Activated naive CD4-positive, alpha-beta T cell treated with anti-CD3 and anti-CD28 coated beads, Interleukin-2, amount 50 U/mL, for 72 hours (primary cell): ENCODE measurements around the gene IGF2R. TPM values are rescaled to one million over a fixed set of nuclear protein-coding genes. Genes with fewer than 3 reads are reported as not detected.

Experiments used
- ATAC-seq, 2 donors: fragments of 150-1000 bp; cut with Tn5 transposase; 2 replicates each; pipeline ENCODE4 v1.10.0; 2021; ENCODE audit warnings: mild to moderate bottlenecking in 2 of 2, moderate library complexity in 2 of 2
- DNase-seq, 2 donors: peaks; one replicate each; pipeline ENCODE4 v3.0.0; 2021 to 2022; ENCODE audit warnings: low spot score in 2 of 2
- H3K27ac Mint-ChIP-seq, 2 donors: one replicate each; pipeline ENCODE4 v1.8.0; 2022; ENCODE audit warnings: mild to moderate bottlenecking in 2 of 2, mixed read lengths in 2 of 2
- H3K36me3 Mint-ChIP-seq, 2 donors: one replicate each; pipeline ENCODE4 v1.8.0; 2022; ENCODE audit warnings: mixed read lengths in 2 of 2
- H3K9me3 Mint-ChIP-seq, 2 donors: one replicate each; pipeline ENCODE4 v1.8.0; 2022; ENCODE audit warnings: mixed read lengths in 2 of 2
- total RNA-seq, 2 donors: library from RNA; stranded (reverse); gene quantifications; one replicate each; pipeline ENCODE4 v1.2.3, GENCODE V29; 2022

IGF2R gene
- total RNA-seq, 2 donors from 2014 or later: 73.8 to 105 TPM

- DNase-seq: peak in 1 of 2 donors; percentile 18
- H3K9me3 Mint-ChIP-seq: no peaks in the 10 kb centered on the region
- peaks cover 6 to 66% of the 10 kb centered on the region in 2 donors for H3K36me3 Mint-ChIP-seq
- peak; percentile 86 to 88 for ATAC-seq
- peak overlapping the region; percentile 62 to 82 for H3K27ac Mint-ChIP-seq
Observed at GRCh38 chr6:160015778-160016684, 47.1 kb downstream of the IGF2R start.

DNA sequence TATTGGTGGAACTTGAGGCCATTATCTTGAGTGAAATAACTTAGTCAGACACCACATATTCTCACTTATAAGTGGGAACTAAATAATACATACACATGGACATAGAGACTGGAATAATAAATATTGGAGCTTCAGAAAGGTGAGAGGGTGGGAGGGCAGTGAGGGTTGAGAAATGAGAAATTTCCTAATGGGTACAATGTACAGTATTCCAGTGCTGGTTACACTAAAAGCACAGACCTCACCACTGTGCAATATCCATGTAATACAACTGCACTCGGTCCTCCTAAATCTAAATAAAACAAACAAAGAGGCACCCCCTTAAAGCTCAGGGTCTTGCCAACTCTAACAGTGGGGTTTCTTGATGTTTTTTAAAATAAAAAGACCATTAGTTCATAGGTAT, 53.2 kb downstream of the IGF2R start:
- DNase-seq (no peak), ATAC-seq (no peak)
- Mint-ChIP-seq H3K36me3 (peaks cover 0 to 17% of the 10 kb centered on the region in 2 donors), H3K9me3 (no peaks in the 10 kb centered on the region), H3K27ac (no peak overlapping the region)

- peaks cover 0 to 15% of the 10 kb centered on the region in 2 donors for H3K36me3 Mint-ChIP-seq
- no peak overlapping the region for H3K27ac Mint-ChIP-seq
- DNase-seq (no peak), ATAC-seq (no peak)
- no peaks in the 10 kb centered on the region for H3K9me3 Mint-ChIP-seq
Observed at GRCh38 chr6:160022793-160023192, 53.9 kb downstream of the IGF2R start.

DNA sequence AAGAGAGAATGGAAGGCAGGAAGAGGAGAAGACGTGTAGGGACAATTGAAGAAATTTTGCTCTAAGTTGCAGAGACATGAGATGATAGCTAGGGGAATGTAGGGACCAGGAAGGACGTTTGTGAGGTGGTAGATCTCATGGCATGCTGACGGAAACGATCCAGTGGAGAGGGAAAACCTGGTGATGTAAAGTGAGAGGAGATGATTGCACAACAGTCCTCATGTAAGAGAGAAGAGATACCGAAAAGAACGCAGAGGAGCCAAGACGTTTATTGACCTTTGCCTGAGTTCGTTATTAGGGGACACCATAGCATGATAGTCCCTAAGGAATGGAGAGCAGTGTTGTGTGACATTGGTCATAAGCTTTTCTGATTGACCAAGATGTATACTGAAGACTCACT, 55.3 kb downstream of the IGF2R start:
- DNase-seq (no peak), ATAC-seq (no peak)
- peaks cover 4 to 7% of the 10 kb centered on the region in 2 donors for H3K36me3 Mint-ChIP-seq
- no peaks in the 10 kb centered on the region for H3K9me3 Mint-ChIP-seq
- no peak overlapping the region for H3K27ac Mint-ChIP-seq

- Mint-ChIP-seq H3K9me3 (no peaks in the 10 kb centered on the region), H3K27ac (no peak overlapping the region), H3K36me3 (peaks cover 12 to 22% of the 10 kb centered on the region in 2 donors)
- DNase-seq: no peak
- peak in 1 of 2 donors; percentile 44 for ATAC-seq
Observed at GRCh38 chr6:160027076-160027475, 58.2 kb downstream of the IGF2R start.

GRCh38 chr6:160027931-160028330, 59.0 kb downstream of the IGF2R start:
- Mint-ChIP-seq H3K9me3 (no peaks in the 10 kb centered on the region), H3K36me3 (peaks cover 13 to 22% of the 10 kb centered on the region in 2 donors), H3K27ac (peak overlapping the region; percentile 20 to 90)
- no peak for DNase-seq
- no peak for ATAC-seq

GRCh38 chr6:160028487-160029275, 59.8 kb downstream of the IGF2R start:
- H3K27ac Mint-ChIP-seq: peak overlapping the region; percentile 20 to 90
- H3K36me3 Mint-ChIP-seq: peaks cover 13 to 28% of the 10 kb centered on the region in 2 donors
- ATAC-seq (peak; percentile 72 to 74), DNase-seq (peak in 1 of 2 donors; percentile 13)
- no peaks in the 10 kb centered on the region for H3K9me3 Mint-ChIP-seq

DNA sequence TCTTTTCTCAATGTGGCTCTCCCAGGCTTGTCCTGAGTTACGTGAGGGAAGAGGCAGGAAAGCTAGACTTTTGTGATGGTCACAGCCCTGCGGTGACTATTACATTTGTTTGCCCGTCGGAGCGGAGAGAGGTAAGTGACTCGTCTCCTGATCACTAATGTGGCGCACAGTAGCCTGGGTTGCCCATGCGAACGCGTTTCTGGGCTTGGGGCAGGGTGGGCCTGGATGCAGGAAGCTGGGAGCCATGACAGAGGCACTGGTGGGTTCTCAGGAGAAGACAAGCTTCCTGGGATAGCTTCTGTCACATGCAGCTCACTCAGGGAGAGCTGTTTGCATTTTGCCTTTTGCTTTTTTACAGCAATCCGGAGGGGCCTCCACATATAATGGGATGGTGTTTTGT, 60.6 kb downstream of the IGF2R start:
- H3K27ac Mint-ChIP-seq: no peak overlapping the region
- no peak for DNase-seq
- peaks cover 13 to 30% of the 10 kb centered on the region in 2 donors for H3K36me3 Mint-ChIP-seq
- no peak for ATAC-seq
- no peaks in the 10 kb centered on the region for H3K9me3 Mint-ChIP-seq

DNA sequence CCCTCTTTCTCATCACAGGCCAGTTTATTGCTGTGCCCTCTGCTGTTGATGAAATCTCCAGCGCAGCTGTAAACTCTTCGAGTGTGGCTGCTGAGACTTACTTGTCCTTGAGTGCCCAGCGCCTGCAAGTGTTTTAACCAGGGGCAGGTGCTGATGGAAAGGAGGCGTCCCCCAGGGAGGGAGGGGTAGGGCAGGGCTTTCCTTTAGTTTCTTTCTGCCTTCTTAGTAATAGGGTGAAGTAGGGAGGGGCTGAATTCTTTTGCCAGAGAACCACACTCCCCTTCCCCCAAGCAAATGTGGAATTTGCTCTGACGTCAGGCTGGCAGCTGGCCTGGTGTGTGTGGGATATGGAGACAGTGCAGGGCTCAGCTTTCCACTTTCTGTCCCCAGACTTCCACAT, 61.2 kb downstream of the IGF2R start:
- no peak for ATAC-seq
- peak overlapping the region in 1 of 2 donors; percentile 25 for H3K27ac Mint-ChIP-seq
- H3K36me3 Mint-ChIP-seq: peaks cover 13 to 30% of the 10 kb centered on the region in 2 donors
- no peaks in the 10 kb centered on the region for H3K9me3 Mint-ChIP-seq
- DNase-seq: no peak

DNA sequence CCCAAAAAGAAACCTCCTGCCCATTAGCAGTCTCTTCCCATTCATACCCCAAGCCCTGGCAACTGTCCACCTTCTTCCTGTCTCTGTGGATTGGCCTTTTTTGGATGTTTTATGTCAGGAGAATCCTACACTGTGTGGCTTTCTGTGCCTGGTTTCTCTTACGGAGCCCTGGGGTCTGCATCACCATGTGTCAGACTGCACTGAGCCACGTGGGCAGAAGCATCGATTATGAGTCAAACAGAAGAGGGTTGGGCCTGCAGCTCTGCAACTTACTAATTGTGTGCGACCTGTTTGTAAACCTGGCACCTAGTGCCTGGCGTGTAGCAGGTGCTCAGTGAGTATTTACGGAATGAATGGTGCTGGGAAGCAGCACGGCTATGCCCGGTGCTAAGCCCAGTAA, 62.6 kb downstream of the IGF2R start:
- H3K9me3 Mint-ChIP-seq: no peaks in the 10 kb centered on the region
- DNase-seq: no peak
- H3K27ac Mint-ChIP-seq: no peak overlapping the region
- ATAC-seq: no peak
- H3K36me3 Mint-ChIP-seq: peaks cover 13 to 30% of the 10 kb centered on the region in 2 donors

GRCh38 chr6:160031871-160032270, 63.0 kb downstream of the IGF2R start:
- DNase-seq (no peak), ATAC-seq (no peak)
- Mint-ChIP-seq H3K9me3 (no peaks in the 10 kb centered on the region), H3K27ac (peak overlapping the region in 1 of 2 donors; percentile 46), H3K36me3 (peaks cover 13 to 30% of the 10 kb centered on the region in 2 donors)

GRCh38 chr6:160032538-160032937, 63.7 kb downstream of the IGF2R start:
- H3K36me3 Mint-ChIP-seq: peaks cover 13 to 35% of the 10 kb centered on the region in 2 donors

DNA sequence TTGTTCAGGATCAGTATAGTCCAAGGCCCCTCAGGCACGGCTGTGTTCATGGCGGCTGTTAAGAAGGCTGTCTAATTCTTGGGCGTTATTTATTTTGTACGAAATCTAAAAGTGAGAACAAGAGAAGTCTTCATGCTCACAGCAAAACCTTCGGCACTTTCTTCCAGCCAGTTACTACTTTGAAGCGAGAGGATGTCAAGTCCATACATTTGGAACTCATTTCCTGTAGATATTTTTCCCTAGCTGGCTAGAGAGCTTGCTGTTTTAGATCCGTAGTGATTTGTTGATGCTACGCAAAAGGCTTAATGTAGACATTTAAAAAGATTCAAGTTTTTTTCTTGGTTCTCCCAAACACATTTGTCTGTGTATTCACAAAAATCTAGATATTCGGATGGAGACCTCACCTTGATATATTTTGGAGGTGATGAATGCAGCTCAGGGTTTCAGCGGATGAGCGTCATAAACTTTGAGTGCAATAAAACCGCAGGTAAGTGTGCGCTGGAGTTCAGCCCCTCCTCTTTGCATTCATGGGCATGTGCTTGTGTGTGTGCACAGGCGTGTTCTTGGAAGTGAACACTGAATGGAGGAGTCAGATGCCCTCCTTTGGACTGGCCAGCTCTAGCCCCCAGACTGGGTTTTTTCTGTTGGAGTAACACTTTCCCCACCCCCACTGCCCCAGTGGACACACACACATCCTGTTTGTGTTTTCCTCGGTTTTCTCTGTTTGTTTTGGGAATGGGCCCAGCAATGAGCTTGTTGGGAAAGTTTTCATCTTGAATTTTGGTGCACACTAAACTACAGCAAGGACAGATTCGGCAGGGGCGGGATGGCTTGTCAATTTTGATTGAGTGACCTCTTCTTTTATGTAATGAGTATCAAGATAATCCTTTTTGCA, 65.4 kb downstream of the IGF2R start:
- ATAC-seq: no peak
- no peak for DNase-seq
- H3K27ac Mint-ChIP-seq: no peak overlapping the region
- peaks cover 9 to 30% of the 10 kb centered on the region in 2 donors for H3K36me3 Mint-ChIP-seq
- no peaks in the 10 kb centered on the region for H3K9me3 Mint-ChIP-seq

More at GRCh38 chr6:160032538-160032937, 63.7 kb downstream of the IGF2R start:
- peak overlapping the region in 1 of 2 donors; percentile 51 for H3K27ac Mint-ChIP-seq
- ATAC-seq (no peak), DNase-seq (no peak)
- no peaks in the 10 kb centered on the region for H3K9me3 Mint-ChIP-seq

- ATAC-seq (no peak), DNase-seq (no peak)
- Mint-ChIP-seq H3K36me3 (peaks cover 9 to 26% of the 10 kb centered on the region in 2 donors), H3K9me3 (no peaks in the 10 kb centered on the region), H3K27ac (no peak overlapping the region)
Observed at GRCh38 chr6:160035241-160035640, 66.4 kb downstream of the IGF2R start.

- H3K36me3 Mint-ChIP-seq: peaks cover 9 to 23% of the 10 kb centered on the region in 2 donors
- DNase-seq (no peak), ATAC-seq (no peak)
- H3K27ac Mint-ChIP-seq: peak overlapping the region in 1 of 2 donors; percentile 1
- no peaks in the 10 kb centered on the region for H3K9me3 Mint-ChIP-seq
Observed at GRCh38 chr6:160035693-160036330, 66.9 kb downstream of the IGF2R start.

- H3K36me3 Mint-ChIP-seq: peaks cover 8 to 21% of the 10 kb centered on the region in 2 donors
- no peak for ATAC-seq
- H3K27ac Mint-ChIP-seq: peak overlapping the region in 1 of 2 donors; percentile 1
- DNase-seq: no peak
- no peaks in the 10 kb centered on the region for H3K9me3 Mint-ChIP-seq
Observed at GRCh38 chr6:160036331-160036695, 67.4 kb downstream of the IGF2R start.
